Heart right ventricle (tissue), 16 donors: ENCODE results near the gene UAP1. TPM values are rescaled to one million over a fixed set of nuclear protein-coding genes. Genes with fewer than 3 reads are reported as not detected.

Source experiments
- ATAC-seq, 8 donors: fragments of 200-7000 bp; cut with Tn5 transposase; one replicate each; pipeline ENCODE4 v1.9.1; 2020; ENCODE audit warnings: mild to moderate bottlenecking in 8 of 8, moderate library complexity in 8 of 8, moderate number of reproducible peaks in 1 of 8
- DNase-seq, 2 donors: peaks; one replicate each; pipeline ENCODE4 v3.0.0-alpha.2; 2020
- H3K27ac ChIP-seq, 10 donors: fragments of 200-600 bp; sonication (generic) in 2 of 10; one replicate each; pipeline versions ENCODE4 v1.5.0 to v1.8.0; 2020 to 2022; ENCODE audit warnings: mild to moderate bottlenecking in 3 of 10
- H3K27me3 ChIP-seq, 7 donors: fragments of 200-600 bp; one replicate each; pipeline ENCODE4 v1.8.0; 2021 to 2022; ENCODE audit warnings: mild to moderate bottlenecking in 2 of 7
- H3K36me3 ChIP-seq, 9 donors: fragments of 200-600 bp; sonication (generic) in 1 of 9; one replicate each; pipeline versions ENCODE4 v1.5.0 to v1.8.0; 2020 to 2022; ENCODE audit warnings: mild to moderate bottlenecking in 2 of 9
- H3K4me1 ChIP-seq, 9 donors: fragments of 200-600 bp; sonication (generic) in 1 of 9; one replicate each; pipeline versions ENCODE4 v1.5.0 to v1.8.0; 2020 to 2022; ENCODE audit warnings: mild to moderate bottlenecking in 4 of 9
- H3K4me3 ChIP-seq, 10 donors: fragments of 200-600 bp; sonication (generic) in 2 of 10; one replicate each; pipeline versions ENCODE4 v1.5.0 to v1.8.0; 2020 to 2022; ENCODE audit warnings: mild to moderate bottlenecking in 7 of 10, moderate library complexity in 2 of 10
- H3K9me3 ChIP-seq, 11 donors: fragments of 200-600 bp in 10 of 11; sonication (generic) in 2 of 11; one replicate each; pipeline versions ENCODE4 v1.5.0 to v1.8.0; 2013 to 2022; ENCODE audit warnings: mild to moderate bottlenecking in 2 of 11, control low read depth in 1 of 11, moderate library complexity in 1 of 11
- WGBS, 2 donors: extraction: QIAGEN DNeasy Blood & Tissue Kit; methylation state at CpG; one replicate each; pipeline ENCODE4 v1.1.7; 2013; ENCODE audit warnings: inconsistent platforms in 1 of 2; 5-methylcytosine and 5-hydroxymethylcytosine counted together
- intact Hi-C, 10 donors: fragments of 100-400 bp; cut with DNase I; formaldehyde crosslinking; loops; one replicate each; pipeline versions ENCODE4 v1.11.1 to v1.14.2; 2022
- polyA plus RNA-seq, 2 donors: library from polyadenylated mRNA; stranded (reverse); fragments of 200-250 nt; gene quantifications; one replicate each; pipeline ENCODE4 v1.2.3, GENCODE V29; 2013
- total RNA-seq, 10 donors: library from RNA; stranded (reverse); fragmentation: NEBNext Ultra II Directional in 3 of 10; extraction: Animal tissue kit (Norgen Biotek cat#: 25700) in 3 of 10; gene quantifications; one replicate each; pipeline versions ENCODE4 v1.2.1 to v1.2.4, GENCODE V29; 2021 to 2023
- TF ChIP-seq, protein P1 (sequence below), 9 donors: fragments of 200-600 bp; sonication (generic) in 2 of 9; IDR thresholded peaks; one replicate each; pipeline versions ENCODE4 v1.5.0 to v1.8.0; 2021 to 2022; ENCODE audit warnings: antibody characterized with exemption in 9 of 9, mild to moderate bottlenecking in 5 of 9, moderate library complexity in 1 of 9
- donor health status: Arrhythmogenic right ventricular cardiomyopathy.
- donor health status: ischemic (EF 13 %, LVEDD 7.1; RV severe dilation, severe dysfunction).
- donor health status: healthy with polysubstance abuse.
- donor health status: DM: no; HTN: yes; CAD: no.
- donor health status: DM: no; HTN: no; CAD: no.
- donor health status: ischemic (EF 25% LVEDD 6.9; RV normal size, moderate dysfunction).
- donor health status: ischemic (EF 25% LVEDD 5.7; RV mildly dilated, moderate dysfunction).
- donor health status: healthy.
- donor health status: DM: yes; HTN: yes; CAD: no.
- donor health status: Ischemic cardiomyopathy.
- donor health status: ischemic (EF 35%, LVEDD 5.7; RV mildly dilated, moderate dysfunction).
- donor health status: nonischemic (EF 11% LVEDD 7.7; RV severe dilation, severe dysfunction).
- donor health status: DM: yes; HTN: yes; CAD: no.
- donor health status: PGD.
- donor health status: ischemic (EF 29% LVEDD 5.4; RV normal size, mild dysfunction).
- donor health status: nonischemic (EF 23%, LVEDD 6.1; RV moderate dilation, normal function).

UAP1 gene
- total and polyA plus RNA-seq, 12 donors, result 14.6 to 48.6 (median 20.7) TPM

DNA sequence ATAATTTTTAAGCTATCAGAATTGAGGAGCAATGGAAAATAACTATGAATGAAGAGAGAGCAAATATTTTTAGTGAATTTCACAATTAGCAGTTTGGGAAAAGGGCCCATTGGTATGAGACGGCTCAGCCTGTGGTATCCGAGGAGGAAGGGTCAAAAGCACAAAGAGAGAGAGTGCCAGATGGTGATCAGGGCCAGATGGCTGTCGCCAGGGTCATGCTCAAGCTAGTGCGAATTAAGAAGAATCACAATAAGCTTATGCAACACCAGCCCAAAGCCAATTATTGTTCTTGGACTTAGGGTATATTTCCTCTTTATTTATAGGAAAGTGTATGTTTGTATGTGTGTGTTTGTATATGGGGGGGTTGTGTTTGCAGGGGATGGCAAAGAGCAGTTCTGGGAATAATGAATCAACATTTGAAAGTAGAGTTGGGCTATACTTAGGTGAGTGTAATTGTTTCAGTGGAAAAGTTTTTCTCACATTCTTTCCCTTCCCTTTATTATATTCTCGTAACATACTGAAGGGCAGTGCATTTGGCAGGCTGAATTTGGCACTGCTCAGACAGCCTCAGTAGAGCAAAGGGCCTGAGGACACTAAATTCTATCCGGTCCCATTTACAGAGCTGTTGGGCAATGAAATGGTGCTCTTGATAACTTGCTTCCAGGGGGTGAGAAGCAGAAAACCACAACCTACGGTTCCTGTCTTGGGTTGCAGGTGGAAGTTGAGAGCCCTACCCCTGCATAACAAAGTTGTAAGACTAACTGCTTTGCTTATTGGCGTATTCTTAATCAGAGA is 51.3 kb downstream of the UAP1 start:
- Histone ChIP-seq H3K27me3 (no peaks in the 10 kb centered on the region), H3K4me3 (no peak overlapping the region), H3K4me1 (peaks cover 0 to 17% (median 10%) of the 10 kb centered on the region in 9 donors), H3K27ac (peak overlapping the region in 5 of 10 donors; percentile 3 to 58 (median 44)), H3K9me3 (peaks cover 0 to 17% (median 13%) of the 10 kb centered on the region in 11 donors), H3K36me3 (peaks cover 0 to 9% (median 0%) of the 10 kb centered on the region in 9 donors)
- ATAC-seq (peak in 7 of 8 donors; percentile 33 to 77 (median 41)), DNase-seq (peak in 1 of 2 donors; percentile 28)
- 55 to 74% methylated on average over 8 of the region's 8 CpGs for WGBS, 2 donors
- intact Hi-C loops, result loop anchor here in 9 of 10 donors (1.0 to 10.0 kb wide), 8 partner anchors 129 to 192 kb away; no protein-coding TSS in a partner anchor
- TF ChIP-seq, protein P1, sequence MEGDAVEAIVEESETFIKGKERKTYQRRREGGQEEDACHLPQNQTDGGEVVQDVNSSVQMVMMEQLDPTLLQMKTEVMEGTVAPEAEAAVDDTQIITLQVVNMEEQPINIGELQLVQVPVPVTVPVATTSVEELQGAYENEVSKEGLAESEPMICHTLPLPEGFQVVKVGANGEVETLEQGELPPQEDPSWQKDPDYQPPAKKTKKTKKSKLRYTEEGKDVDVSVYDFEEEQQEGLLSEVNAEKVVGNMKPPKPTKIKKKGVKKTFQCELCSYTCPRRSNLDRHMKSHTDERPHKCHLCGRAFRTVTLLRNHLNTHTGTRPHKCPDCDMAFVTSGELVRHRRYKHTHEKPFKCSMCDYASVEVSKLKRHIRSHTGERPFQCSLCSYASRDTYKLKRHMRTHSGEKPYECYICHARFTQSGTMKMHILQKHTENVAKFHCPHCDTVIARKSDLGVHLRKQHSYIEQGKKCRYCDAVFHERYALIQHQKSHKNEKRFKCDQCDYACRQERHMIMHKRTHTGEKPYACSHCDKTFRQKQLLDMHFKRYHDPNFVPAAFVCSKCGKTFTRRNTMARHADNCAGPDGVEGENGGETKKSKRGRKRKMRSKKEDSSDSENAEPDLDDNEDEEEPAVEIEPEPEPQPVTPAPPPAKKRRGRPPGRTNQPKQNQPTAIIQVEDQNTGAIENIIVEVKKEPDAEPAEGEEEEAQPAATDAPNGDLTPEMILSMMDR (IDR thresholded peaks at IDR 0.05), result no peak

DNA sequence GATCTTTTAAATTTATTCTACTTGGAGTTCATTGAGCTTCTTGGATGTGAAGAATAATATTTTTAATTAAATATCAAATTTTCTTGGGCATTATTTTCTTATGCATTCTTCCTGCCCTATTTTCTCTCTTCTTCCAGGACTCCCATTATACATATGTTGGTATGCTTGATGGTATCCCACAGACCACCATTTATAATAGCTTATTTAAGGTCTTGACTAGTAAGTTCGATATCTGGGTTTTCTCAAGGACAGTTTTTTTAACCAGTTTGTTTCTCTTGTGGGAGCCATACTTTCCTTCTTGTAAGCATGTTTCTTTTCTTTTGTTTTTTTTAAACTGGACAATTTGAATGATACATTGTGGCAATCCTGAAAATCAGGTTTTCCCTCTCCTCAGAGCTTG is 55.3 kb downstream of the UAP1 start:
- Histone ChIP-seq H3K36me3 (no peaks in the 10 kb centered on the region), H3K4me1 (peaks cover 0 to 17% (median 10%) of the 10 kb centered on the region in 9 donors), H3K27me3 (no peaks in the 10 kb centered on the region), H3K9me3 (peaks cover 0 to 22% (median 15%) of the 10 kb centered on the region in 11 donors), H3K27ac (no peak overlapping the region), H3K4me3 (no peak overlapping the region)
- intact Hi-C loops, result loop anchor here in 6 of 10 donors (5.0 to 10.0 kb wide), 3 partner anchors 158 to 188 kb away; no protein-coding TSS in a partner anchor
- TF ChIP-seq, protein P1 (IDR thresholded peaks at IDR 0.05), result no peak
- WGBS, 2 donors, result 90 to 94% methylated on average over 1 of the region's 1 CpG
- ATAC-seq, result no peak
- no peak for DNase-seq

DNA sequence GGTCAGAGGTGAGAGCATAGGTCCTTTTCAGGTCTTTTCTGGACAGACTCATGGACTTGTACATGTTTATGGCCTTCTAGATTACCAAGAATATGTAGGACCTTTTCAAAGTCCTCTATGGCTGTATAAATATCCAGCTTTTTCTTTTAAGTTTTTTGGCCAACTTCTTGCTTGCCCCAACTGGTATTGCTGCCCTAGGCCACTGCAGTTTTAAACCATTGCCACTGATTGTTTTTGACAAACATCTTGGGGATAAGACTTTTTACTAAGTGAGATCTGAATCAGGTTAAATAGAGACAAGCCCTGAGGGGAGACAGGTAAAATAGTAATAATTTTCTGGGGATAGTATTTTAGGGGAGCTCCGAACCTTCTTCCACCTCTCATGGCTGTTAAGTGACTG is 56.0 kb downstream of the UAP1 start:
- Histone ChIP-seq H3K9me3 (peaks cover 0 to 22% (median 15%) of the 10 kb centered on the region in 11 donors), H3K4me3 (no peak overlapping the region), H3K4me1 (peaks cover 0 to 15% (median 10%) of the 10 kb centered on the region in 9 donors), H3K27me3 (no peaks in the 10 kb centered on the region), H3K27ac (no peak overlapping the region), H3K36me3 (no peaks in the 10 kb centered on the region)
- 93 to 95% methylated on average over 1 of the region's 1 CpG for WGBS, 2 donors
- ATAC-seq (no peak), DNase-seq (no peak)
- TF ChIP-seq, protein P1 (IDR thresholded peaks at IDR 0.05), result no peak
- intact Hi-C loops, result loop anchor here in 6 of 10 donors (5.0 to 10.0 kb wide), 3 partner anchors 157 to 187 kb away; no protein-coding TSS in a partner anchor

DNA sequence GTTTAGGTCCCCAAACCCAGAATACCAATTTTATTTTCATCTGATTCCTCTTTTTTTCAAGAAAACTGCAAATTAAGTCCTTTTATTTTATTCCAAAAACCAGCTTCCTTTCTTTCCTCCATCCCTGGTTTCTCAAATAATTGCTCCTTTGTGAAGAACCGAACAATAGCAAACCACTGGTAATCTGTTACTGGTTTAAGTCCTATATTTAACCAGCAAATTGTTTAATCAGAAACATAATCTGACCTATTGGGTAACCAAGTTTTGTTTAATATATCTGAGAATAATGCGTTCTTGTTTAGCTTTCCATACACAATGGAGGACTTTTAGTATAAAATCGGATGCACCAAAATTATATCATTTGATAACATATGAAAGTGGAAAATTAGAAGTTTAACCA is 57.6 kb downstream of the UAP1 start:
- Histone ChIP-seq H3K9me3 (peaks cover 0 to 22% (median 15%) of the 10 kb centered on the region in 11 donors), H3K4me1 (no peaks in the 10 kb centered on the region), H3K4me3 (no peak overlapping the region), H3K27me3 (no peaks in the 10 kb centered on the region), H3K27ac (no peak overlapping the region), H3K36me3 (no peaks in the 10 kb centered on the region)
- no peak for ATAC-seq
- intact Hi-C loops, result loop anchor here in 6 of 10 donors (5.0 to 10.0 kb wide), 3 partner anchors 156 to 186 kb away; no protein-coding TSS in a partner anchor
- TF ChIP-seq, protein P1 (IDR thresholded peaks at IDR 0.05), result no peak
- DNase-seq, result no peak
- 93 to 96% methylated on average over 3 of the region's 3 CpGs for WGBS, 2 donors
